HL-60 (cell line): Measurements from ENCODE around the gene SHROOM1.

Experiments used
- DNase-seq, 2 experiments: peaks; one replicate each; pipeline ENCODE4 v3.0.0-alpha.2; 2010 to 2020; ENCODE audit warnings: low read depth in 1 of 2, low spot score in 1 of 2
- H3K27ac ChIP-seq: fragments of 250-450 bp; sonication (Bioruptor Pico); replicated peaks from 2 replicates; pipeline ENCODE4 v1.5.1; 2020; ENCODE audit warnings: mild to moderate bottlenecking, moderate library complexity
- H3K27me3 ChIP-seq: fragments of 250-450 bp; sonication (Bioruptor Pico); 2 replicates; pipeline ENCODE4 v1.5.1; 2021; ENCODE audit warnings: mild to moderate bottlenecking, moderate library complexity; ENCODE audit not compliant: insufficient read depth, poor library complexity, severe bottlenecking
- H3K4me3 ChIP-seq: replicated peaks from 2 replicates; pipeline ENCODE4 v1.5.1; 2011; ENCODE audit warnings: mild to moderate bottlenecking, control low read depth, low read length; ENCODE audit not compliant: insufficient read depth
- CTCF ChIP-seq: IDR thresholded peaks from one replicate; pipeline ENCODE4 v1.5.1; 2011; ENCODE audit warnings: low read length, control low read depth, inconsistent platforms; ENCODE audit not compliant: insufficient read depth
- GABPA ChIP-seq: IDR thresholded peaks from 2 replicates; pipeline ENCODE4 v1.6.1; 2012; ENCODE audit warnings: low read depth
- POLR2AphosphoS5 ChIP-seq: IDR thresholded peaks from 2 replicates; pipeline ENCODE4 v1.6.1; 2012; ENCODE audit warnings: low read depth
- REST ChIP-seq: IDR thresholded peaks from 2 replicates; pipeline ENCODE4 v1.6.1; 2012; ENCODE audit warnings: low read depth; ENCODE audit not compliant: insufficient replicate concordance
- SPI1 ChIP-seq: IDR thresholded peaks from 2 replicates; pipeline ENCODE4 v1.6.1; 2012; ENCODE audit warnings: low read depth, mild to moderate bottlenecking, borderline replicate concordance

The SHROOM1 gene

GRCh38 chr5:132867046-132867451, 36.6 kb upstream of the SHROOM1 start:
- Histone ChIP-seq H3K4me3 (peak overlapping the region; percentile 69), H3K27me3 (no peaks in the 10 kb centered on the region), H3K27ac (peak overlapping the region; percentile 94)
- TF ChIP-seq SPI1 = no peak
- TF ChIP-seq GABPA = no peak
- no peak for TF ChIP-seq REST
- no peak for TF ChIP-seq POLR2AphosphoS5
- no peak for TF ChIP-seq CTCF
- no peak for DNase-seq

GRCh38 chr5:132866342-132867045, 36.0 kb upstream of the SHROOM1 start, which contains the start of the genes GDF9 and UQCRQ:
GDF9 (minus strand) TSS chr5:132866469; CDS start chr5:132864533, 1,936 bp downstream.
UQCRQ (plus strand) TSS chr5:132866642; CDS start chr5:132866882, 240 bp downstream.
- DNase-seq = peak; percentile 83 to 94
- TF ChIP-seq CTCF (no peak), REST (peak; percentile 6), POLR2AphosphoS5 (peak; percentile 89), GABPA (peak; percentile 81)
- Histone ChIP-seq H3K27me3 (no peaks in the 10 kb centered on the region), H3K27ac (peak within 1 kb of the TSS; percentile 94), H3K4me3 (peak within 1 kb of the TSS; percentile 69)

GRCh38 chr5:132865668-132866341, 35.4 kb upstream of the SHROOM1 start:
- Histone ChIP-seq H3K27ac (peak overlapping the region; percentile 94), H3K4me3 (peak overlapping the region; percentile 69), H3K27me3 (no peaks in the 10 kb centered on the region)
- TF ChIP-seq REST (no peak), CTCF (no peak), GABPA (no peak), SPI1 (no peak), POLR2AphosphoS5 (no peak)
- DNase-seq = no peak
